UCSD-AML1 (cell line): ENCODE data around the gene VASH1.

Experiments
- DNase-seq: peaks from one replicate; lab custom pipeline; 2025; ENCODE audit not compliant: unreplicated experiment; lab: John Stamatoyannopoulos, UW

The VASH1 gene

DNA sequence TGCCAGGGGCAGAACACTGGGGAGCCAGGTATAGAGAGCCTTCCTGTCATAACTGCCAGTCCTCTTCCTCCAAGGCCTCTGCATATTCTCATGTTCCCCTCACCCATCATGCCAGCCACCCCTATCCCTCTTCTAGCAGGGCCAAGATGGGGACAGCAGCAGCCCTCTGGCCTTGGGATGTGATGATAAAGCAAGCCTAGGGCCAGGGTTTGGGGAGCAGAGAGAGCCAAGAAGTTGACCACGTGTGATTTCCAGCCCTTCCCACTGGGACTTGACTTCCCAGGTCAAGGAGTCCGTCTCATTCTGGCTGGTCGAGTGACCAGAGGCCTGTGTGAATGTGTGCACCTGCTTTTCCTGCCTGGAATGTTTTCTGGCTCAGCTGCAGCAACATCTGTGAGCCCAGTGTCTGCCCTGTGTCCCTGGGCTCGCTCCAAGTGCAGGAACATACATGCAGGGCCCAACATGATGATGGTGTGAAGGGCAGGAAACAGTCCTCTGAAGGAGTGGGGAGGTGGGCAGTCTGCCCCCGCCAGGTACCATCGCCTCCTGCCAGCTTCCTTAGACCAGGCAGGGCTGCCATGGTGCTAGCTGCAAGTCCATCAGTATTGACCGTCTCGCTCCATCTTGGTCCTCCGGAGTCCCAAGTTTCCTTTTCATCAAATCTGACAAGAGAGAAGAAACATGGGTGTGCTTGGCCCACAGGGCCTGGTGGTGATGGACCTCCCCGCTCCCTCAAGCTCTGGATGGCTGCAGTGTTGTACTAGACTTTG is 21.0 kb downstream of the VASH1 start:
- DNase-seq, result no peak

DNA sequence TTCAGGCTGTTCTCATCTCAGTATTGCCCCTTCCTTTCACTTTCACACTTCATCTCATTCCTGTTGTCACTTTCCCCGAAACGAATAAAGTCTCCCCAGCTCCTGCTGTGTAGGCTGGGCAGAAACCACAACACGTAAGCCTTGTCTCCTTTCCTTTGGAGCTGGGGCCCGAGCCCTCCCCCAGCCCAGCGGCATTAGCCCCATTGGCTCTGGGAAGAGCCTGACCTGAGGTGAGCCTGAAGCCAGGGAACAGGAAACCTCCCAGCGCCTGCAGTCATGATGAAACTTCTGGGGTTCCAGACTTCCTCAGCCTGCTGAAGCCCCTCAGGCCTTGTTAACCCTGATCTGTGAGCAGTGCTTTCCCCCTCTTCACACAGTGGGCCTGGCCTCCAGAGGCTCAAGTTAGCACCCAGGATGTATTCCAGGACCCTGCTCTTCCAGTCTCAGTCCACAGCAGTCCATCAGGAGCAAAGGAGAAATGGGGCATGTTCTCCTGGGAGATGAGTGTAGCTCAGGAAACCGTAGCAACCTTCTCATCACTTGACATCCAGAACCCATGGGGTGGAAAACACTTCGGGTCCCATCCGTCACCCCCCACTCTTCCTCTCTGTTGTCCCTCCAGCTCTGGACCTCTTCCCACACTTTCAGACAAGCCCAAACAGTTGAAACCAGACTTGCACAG is 21.8 kb downstream of the VASH1 start:
- peak; percentile 76 for DNase-seq

DNA sequence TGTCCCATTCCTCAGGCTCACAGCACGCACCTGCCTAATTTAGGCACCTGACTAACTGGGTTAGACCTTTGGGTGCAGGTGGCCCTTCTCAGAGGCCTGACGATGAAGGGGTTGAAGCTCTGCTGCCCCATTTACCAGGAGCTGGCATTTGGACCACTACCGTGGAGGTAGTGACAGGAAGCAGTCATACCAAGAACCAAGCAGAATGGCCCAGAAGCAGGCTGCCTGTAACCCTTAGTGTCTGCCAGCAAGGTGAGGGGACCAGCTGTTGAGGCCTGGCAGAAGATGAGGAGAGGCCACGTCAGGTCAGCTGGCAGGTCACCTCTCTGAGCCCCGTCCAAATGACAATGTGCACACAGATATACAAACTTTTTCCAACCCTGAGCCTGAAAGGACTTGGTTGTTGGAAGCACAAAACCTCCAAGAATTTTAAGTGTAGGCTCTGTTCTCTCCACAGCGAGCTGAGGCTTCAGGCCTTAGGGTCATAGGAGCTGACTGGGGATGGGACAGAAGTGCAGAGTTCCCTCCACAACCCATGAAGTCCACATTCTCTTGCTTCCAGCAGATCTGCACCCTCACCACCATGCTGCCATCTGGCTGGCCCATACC is 23.1 kb downstream of the VASH1 start:
- DNase-seq, result no peak

DNA sequence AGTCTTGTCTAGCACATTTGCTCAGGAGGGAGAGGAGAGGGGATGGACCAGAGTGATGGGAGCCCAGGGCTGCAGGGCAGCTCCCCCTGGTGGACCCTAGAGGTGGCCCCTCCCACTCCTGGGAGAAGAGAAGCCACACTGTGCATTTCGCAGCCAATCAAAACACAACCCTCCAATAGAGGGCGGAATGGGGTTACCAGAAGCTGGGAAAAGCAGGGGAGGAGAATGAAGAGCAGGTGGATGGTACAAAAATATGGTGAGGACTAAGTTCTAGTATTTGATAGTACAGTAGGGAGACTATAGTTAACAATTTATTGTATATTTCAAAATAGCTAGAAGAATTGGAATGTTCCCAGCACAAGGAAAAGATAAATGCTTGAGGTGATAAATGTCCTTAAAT is 23.6 kb downstream of the VASH1 start:
- DNase-seq, result peak; percentile 87

DNA sequence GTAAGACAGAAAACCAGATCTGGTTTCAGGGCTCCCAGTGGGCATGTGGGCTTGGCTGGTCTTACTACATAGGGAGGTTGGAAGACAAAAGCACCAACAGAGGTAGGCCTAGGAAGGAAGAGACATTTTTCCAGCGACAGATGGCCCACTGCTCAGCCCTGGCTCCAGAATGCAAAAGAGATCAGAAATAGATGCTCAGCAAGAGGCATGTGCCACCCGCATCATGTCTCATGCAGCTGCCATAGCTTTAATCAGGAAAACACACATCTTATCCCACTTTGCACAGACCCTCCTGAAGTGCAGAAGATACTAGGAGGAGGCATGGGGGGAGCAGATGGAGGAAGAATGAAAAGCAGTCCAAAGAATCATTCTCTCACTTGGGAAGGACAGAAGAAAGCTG is 25.3 kb downstream of the VASH1 start:
- DNase-seq, result no peak

DNA sequence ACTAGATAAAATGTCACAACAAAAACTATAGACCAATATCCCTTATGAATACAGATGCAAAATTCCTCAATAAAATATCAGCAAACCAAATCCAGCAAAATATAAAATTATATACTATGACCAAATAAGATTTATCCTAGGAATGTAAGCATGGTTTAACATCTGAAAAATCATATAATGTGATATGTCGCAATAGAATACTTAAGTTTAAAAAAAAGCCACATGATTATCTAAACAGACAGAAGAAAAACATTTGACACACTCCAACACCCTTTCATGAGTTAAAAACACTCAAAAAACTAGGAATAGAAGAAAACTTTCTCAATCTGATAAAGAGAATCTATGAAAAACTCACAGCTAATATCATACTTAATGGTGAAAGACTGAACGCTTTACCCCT is 31.2 kb downstream of the VASH1 start:
- DNase-seq, result no peak

DNA sequence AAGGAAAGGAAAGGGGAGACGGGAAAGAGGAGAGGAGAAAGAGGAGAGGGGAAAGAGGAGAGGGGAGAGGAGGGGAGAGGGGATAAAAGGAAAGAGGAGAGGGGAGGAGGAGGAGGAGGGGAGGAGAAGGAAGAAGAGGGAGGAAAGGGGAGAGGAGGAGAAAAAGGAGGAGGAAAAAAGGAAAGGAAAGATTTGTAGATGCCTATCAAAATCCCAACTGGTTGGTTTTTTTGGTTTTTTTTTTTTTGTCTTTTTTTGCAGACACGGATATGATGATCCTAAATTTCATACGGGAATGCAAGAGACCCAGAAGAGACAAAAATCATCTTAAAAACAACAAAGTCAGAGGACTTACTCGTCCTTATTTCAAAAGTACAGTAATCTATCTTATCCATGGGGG is 32.1 kb downstream of the VASH1 start:
- DNase-seq, result no peak

DNA sequence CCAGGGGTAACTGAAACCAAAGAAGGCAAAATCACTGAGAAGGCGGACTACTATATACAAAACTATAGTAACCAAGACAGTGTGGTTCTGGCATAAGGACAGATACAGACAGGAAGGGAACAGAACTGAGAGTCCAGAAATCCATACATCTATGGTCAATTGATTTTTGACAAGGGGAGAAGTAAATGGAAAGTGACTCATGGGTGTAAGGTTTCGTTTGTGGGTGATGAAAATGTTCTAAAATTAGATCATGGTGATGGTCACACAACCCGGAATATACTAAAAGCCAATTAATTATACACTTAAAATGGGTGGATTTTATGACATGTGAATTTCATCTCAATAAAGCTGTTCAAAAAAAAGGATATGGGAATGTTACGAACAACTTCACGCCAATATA is 32.7 kb downstream of the VASH1 start:
- no peak for DNase-seq

DNA sequence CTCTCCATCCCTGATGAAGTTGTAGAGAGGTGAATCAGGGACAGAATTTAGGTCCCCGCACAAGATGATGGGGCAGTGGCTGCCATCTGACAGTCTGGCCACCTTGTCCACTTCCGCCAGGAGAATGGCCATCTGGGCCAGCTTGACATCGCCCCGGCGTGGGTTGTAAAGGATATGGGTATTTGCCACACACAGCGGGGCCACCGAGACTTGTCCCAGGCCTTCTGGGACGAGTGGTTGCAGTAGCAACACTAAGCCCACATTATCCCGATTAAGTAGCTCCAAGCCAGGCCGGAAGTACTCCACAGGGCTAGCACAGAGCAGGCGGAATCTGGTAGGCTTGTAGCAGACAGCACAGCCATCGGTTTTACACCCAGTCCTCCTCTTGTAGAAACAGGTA is 45.2 kb downstream of the VASH1 start:
- no peak for DNase-seq

DNA sequence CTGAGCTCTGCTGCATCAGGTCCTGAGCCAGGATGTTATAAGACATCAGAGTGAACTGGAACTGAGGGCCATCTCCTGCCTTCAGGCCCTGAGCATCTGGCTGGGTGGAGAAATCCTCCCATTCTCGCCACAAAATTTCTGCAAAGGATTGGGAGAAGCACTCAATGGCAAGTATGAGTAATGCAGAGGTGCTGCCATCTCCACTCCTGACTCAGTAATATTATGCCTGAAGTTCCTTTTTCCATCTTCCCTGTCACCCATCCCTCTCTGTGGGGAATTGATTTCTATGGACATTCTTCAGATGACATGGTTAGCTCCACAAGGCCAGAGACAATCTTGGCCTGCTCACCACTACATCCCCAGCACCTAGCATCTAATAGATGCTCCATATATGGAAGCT is 46.7 kb downstream of the VASH1 start:
- DNase-seq, result no peak

DNA sequence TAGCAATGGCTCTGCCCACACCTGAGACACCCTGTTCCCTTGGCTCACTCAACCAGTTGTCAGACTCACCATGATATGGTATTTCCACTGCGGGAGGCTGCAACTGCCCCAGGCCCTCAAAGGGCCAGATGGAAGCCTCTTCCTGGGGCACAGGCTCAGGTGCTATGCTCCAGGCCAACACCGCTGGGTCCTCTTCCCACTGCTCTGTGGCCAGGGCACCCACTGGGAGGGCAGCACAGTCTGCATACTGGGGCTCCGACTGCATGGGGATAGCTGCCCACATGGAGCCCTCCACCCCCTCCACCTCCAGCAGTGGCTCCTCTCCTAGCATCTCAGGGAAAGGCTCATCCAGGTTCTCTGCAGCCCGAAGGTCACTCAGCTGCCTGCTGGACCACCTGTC is 47.7 kb downstream of the VASH1 start:
- no peak for DNase-seq

DNA sequence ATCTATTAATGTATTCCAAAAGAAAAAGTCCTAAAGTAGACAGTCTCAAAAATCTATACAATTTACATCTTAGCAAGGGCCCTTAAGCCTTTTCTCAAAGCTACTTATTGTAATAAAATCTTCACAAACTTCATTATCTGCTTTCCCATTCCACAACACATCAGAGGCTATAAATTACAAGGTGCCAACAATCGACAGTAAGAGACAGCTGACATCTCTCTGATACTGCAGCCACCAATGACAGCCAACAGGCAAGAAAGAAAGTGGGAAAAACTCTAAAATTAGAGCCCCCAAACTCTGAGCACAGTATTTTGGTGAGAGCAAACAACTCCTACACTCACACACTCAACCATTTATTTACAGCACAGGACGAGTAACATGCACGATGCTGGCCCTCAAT is 49.3 kb downstream of the VASH1 start:
- DNase-seq, result no peak

DNA sequence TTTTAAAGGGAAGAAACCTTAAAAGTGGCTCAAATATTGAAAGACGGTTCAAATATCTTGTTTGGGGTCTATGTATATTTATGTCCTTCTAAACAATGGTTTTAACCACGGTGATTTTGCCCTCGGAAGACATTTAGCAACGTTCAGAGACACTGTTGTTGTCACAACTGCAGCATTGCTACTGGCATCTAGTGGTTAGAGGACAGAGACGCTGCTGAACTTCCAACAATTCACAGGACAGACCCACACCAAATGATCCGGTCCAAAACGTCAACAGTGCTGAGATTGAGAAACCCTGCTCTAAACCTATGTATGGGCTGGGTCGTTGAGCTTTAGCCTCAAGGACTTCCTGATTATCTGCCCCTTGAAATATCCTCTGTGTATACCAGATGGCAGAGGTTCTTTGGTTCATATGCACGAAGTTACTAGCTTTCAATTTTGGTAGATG is 49.7 kb downstream of the VASH1 start:
- no peak for DNase-seq

DNA sequence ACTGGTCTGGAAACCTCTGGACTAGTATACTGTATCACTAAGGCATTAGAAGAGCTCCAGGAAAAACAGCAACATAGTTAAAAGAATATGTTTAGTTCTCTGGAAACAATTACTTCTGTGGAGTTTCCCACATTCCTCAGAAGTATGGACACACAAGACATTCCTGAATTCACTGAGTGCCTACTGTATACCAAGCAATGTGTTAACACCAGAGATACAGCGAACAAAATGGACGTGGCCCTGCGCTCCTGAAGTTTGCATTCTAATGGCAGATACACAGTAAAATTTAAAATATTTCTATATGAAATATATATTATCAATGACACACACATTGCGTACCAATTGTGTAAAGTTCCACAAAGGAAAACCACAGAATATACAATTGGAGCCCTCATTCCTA is 50.3 kb downstream of the VASH1 start:
- DNase-seq, result no peak

DNA sequence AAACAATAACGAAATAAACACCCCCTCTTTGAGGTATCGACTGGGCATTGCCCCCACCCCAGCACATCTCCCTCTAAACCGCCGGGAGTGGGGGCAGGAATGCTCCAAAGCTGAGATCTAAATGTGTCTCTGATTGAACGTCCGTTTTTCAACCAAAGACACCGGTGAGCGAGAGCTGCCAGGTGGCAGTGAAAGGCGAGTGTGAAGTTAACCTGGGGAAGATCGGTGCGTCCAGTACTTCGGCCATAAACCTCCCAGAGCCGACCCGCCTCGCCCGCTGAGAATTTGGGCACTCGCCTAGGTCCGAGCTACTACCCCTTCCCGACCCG is 50.8 kb downstream of the VASH1 start:
- DNase-seq, result no peak

DNA sequence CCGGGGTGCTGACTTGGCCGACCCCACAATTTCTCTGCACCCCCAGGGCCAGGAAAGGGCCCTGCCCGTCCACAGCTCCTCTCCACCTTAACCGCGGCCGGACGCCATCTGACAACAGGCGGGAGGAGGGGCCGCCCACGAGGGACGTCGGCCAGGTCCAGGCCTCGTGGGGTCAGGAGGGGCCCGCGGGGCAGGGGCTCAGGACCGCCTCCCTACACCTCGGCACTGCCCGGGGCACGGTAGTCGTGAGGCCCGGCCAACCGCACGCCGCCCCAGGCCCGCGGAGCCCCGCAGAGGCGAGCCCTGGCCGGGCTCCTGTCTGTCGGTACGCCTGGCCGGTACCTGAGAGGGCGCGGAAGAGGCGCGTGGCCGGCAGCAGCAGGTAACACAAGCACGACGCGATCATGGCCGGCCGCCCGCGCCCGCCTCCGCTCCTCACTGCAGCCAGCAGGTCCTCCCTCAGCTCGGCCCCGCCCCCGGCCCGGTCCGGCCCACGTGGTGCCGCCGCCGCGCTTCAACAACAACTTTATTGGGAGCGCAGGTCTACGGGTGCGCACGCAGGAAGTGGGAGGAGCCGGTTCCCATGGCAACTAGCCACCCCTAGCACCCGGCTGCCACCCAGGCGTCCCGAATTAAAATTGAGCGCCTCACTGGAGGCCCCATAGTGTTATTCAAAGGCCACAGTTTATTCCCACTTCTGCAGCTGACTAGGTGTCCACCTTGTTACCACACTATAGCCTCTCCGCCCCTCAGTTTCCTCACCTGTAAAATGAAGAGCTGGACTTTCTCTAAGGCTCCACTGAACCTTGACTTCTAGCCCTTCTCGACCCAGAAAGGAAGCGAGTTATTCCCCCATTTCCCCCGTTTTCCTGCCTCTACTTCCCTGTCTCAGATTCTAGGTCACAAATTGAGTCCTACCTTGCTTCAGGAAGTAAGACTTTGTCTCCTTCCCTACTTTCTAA is 51.4 kb downstream of the VASH1 start, which contains the start of gene ANGEL1:
Gene ANGEL1, minus strand, starts transcription at position 461 of the 962 bp plus-strand sequence. Its CDS starts 55 bp downstream, at position 406.
- peak; percentile 96 for DNase-seq

DNA sequence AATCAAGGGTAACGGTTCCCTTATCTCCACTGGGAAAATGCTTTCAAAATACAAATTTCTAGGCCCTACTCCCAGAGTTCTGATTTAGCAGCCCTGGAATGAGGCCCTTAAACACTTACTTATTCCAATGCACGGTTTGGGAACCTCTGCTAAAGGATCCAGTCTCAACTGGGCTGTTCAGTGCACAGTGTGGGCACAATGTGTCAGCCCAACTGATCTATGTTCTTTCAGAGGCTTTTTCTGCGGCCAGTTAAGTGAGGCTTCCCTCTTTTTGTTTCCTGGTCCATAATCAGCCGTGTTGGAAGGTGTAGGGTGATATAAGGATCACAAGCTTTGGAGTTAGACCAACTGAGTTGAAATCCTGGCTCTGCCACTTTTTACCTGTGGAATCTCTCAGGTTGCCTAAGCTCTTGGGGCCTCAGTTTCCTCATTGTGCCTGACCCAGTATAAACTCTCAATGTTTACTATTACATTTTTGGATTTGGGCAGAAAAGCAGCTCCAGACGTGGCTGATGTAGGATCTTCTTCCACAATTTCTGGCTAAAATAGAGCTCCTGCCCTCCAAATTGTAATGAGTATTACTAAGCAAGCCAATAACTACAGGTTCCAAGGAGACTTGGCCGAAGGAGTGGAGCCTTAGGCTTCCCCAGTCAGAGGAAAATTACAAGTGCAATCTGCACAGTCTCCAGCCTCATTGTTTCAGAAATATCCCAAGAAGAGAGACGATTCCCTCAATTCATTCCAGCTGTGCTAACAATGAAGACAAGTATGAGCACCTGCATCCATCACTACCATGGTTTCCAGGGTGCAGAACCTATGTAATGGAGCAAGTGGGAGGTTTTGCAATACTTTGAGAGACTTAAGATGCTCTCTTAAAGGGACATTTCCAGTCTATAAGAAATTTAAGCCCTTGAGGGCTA is 53.7 kb downstream of the VASH1 start:
- no peak for DNase-seq

DNA sequence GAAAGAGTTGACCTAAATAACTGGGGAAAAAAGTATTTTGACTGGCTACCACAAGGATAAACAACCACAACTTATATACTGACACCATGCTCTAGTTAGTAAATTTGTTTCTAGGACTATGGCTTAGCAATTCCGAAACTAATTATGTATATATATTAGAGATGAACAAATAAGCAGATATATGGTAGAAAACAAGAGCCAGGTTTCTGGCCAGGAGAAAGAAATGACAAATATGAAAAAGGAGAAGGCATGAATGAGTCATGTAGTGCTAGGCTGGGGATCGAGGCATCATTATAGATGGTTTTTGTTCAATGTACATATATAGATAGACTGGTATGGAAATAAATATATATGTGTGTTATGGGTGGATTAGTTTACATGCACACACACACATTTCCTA is 59.4 kb downstream of the VASH1 start:
- no peak for DNase-seq

DNA sequence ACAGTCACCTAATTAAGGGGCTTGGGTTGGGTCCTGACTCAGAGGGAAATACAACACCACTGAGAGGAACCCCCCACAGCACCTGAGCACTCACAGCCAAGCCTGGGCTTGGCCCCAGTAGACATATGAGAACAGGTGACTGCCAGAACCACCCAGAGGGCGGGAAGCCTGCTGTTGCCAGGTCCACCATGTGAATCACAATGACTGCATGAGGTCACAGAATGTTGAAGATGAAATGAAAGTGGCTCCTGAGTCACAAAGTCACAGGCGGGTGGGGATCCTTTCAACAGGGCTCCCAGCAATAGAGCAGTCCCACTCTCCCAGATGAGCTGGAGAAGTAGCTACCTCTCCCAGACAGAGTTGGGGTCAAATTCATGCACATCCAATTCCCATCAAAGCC is 64.9 kb downstream of the VASH1 start, which contains the start of gene LRRC74A:
Gene LRRC74A, plus strand, starts transcription at position 287 of the 400 bp plus-strand sequence. CDS start 290 bp downstream, outside the sequence.
- DNase-seq, result no peak

DNA sequence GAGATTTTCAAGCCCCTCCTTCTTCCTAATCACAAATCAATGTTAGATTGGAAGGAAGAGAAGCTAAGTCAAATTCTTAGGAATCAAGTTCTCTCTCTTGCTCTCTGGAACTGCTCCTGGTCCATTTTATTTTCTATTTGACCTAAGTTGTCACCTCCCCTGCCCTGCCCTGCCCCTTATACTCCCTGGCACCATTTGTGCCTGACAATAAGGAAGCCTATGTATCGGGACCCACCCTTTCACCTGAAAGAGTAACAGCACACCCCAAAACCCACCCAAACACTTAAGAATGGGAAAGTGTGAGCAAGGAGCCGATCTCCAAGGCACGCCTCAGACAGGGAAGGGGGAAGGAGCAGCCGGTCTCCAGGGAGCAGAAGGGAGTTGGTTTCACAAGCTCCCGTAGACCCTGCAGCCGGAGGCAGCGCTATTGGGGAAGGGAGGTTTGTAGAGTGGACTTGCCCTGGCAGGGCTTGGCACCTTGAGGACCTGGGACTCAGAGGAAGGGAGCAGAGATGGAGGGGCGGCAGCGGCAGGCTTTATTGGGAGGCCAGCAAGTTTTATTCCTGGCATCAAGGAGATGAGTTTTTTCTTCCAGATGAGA is 66.5 kb downstream of the VASH1 start:
- DNase-seq, result no peak
